HG03159 (cell line): Measurements from ENCODE around the gene ERC1.

ENCODE experiments used
- ATAC-seq: cut with Tn5 transposase; IDR thresholded peaks from one replicate; pipeline ENCODE4 v1.9.1; 2021; ENCODE audit warnings: mild to moderate bottlenecking, moderate library complexity; ENCODE audit not compliant: unreplicated experiment

Gene ERC1

GRCh38 chr12:1501001-1501400, 510.0 kb downstream of the ERC1 start:
- ATAC-seq: no peak

GRCh38 chr12:1501695-1502378, 510.8 kb downstream of the ERC1 start:
- no peak for ATAC-seq

GRCh38 chr12:1502379-1502720, 511.3 kb downstream of the ERC1 start:
- no peak for ATAC-seq

- ATAC-seq: no peak
These were observed 511.8 kb downstream of the ERC1 start for GRCh38 chr12:1502831-1503230.

- ATAC-seq: no peak
These were observed 512.3 kb downstream of the ERC1 start for GRCh38 chr12:1503281-1503711.

- no peak for ATAC-seq
These were observed 513.4 kb downstream of the ERC1 start for GRCh38 chr12:1504304-1504894.

- ATAC-seq: no peak
These were observed 513.9 kb downstream of the ERC1 start for GRCh38 chr12:1504895-1505311.

- no peak for ATAC-seq
These were observed 514.6 kb downstream of the ERC1 start for GRCh38 chr12:1505576-1505975.

- ATAC-seq: no peak
These were observed 516.3 kb downstream of the ERC1 start for GRCh38 chr12:1507308-1507707.

GRCh38 chr12:1509413-1510052, 518.5 kb downstream of the ERC1 start:
- no peak for ATAC-seq

GRCh38 chr12:1510056-1510812, 519.2 kb downstream of the ERC1 start:
- ATAC-seq: no peak

GRCh38 chr12:1515010-1515409, 524.0 kb downstream of the ERC1 start:
- no peak for ATAC-seq

GRCh38 chr12:1515428-1515827, 524.4 kb downstream of the ERC1 start:
- ATAC-seq: no peak

- no peak for ATAC-seq
These were observed 526.0 kb downstream of the ERC1 start for GRCh38 chr12:1517007-1517406.

- ATAC-seq: no peak
These were observed 526.9 kb downstream of the ERC1 start for GRCh38 chr12:1517734-1518525.

- no peak for ATAC-seq
These were observed 527.8 kb downstream of the ERC1 start for GRCh38 chr12:1518591-1519516.

GRCh38 chr12:1519642-1520041, 528.6 kb downstream of the ERC1 start:
- no peak for ATAC-seq

GRCh38 chr12:1523046-1523445, 532.0 kb downstream of the ERC1 start:
- no peak for ATAC-seq

- no peak for ATAC-seq
These were observed 532.6 kb downstream of the ERC1 start for GRCh38 chr12:1523558-1524050.

GRCh38 chr12:1525858-1526257, 534.8 kb downstream of the ERC1 start:
- no peak for ATAC-seq
